ENCODE results near the gene AP3B1.

Gene AP3B1

GRCh38 chr5:78294248-78295034 lies at the start of gene AP3B1:
Gene AP3B1, minus strand, starts transcription at chr5:78294698. Its CDS starts 119 bp downstream, at chr5:78294579.
- TF ChIP-seq CTCF (IDR thresholded peaks at IDR 0.05; ENCODE audit: low read depth, low read length, missing control alignments): no peak
- in situ Hi-C loops (cut with HindIII; ENCODE audit: low sequenced_read_pairs): no loop called here
- H3K4me3 ChIP-seq (ENCODE audit: low read depth, low read length): peak within 1 kb of the TSS; percentile 99
- DNase-seq (ENCODE audit: low read depth): peak; percentile 98

GRCh38 chr5:78341440-78341839 lies 46.9 kb upstream of the AP3B1 start:
- H3K4me3 ChIP-seq (ENCODE audit: low read depth, low read length): no peak overlapping the region
- no peak for DNase-seq (ENCODE audit: low read depth)
- TF ChIP-seq CTCF (IDR thresholded peaks at IDR 0.05; ENCODE audit: low read depth, low read length, missing control alignments): no peak
- in situ Hi-C loops (cut with HindIII; ENCODE audit: low sequenced_read_pairs): no loop called here

GRCh38 chr5:78339617-78340436 lies 45.3 kb upstream of the AP3B1 start:
- H3K4me3 ChIP-seq (ENCODE audit: low read depth, low read length): no peak overlapping the region
- TF ChIP-seq CTCF (IDR thresholded peaks at IDR 0.05; ENCODE audit: low read depth, low read length, missing control alignments): no peak
- no peak for DNase-seq (ENCODE audit: low read depth)
- in situ Hi-C loops (cut with HindIII; ENCODE audit: low sequenced_read_pairs): no loop called here

- in situ Hi-C loops (cut with HindIII; ENCODE audit: low sequenced_read_pairs): no loop called here
- H3K4me3 ChIP-seq (ENCODE audit: low read depth, low read length): no peak overlapping the region
- DNase-seq (ENCODE audit: low read depth): no peak
- no peak for TF ChIP-seq CTCF (IDR thresholded peaks at IDR 0.05; ENCODE audit: low read depth, low read length, missing control alignments)
Measured at GRCh38 chr5:78336698-78337097, 42.2 kb upstream of the AP3B1 start.

- in situ Hi-C loops (cut with HindIII; ENCODE audit: low sequenced_read_pairs): no loop called here
- DNase-seq (ENCODE audit: low read depth): no peak
- TF ChIP-seq CTCF (IDR thresholded peaks at IDR 0.05; ENCODE audit: low read depth, low read length, missing control alignments): no peak
- no peak overlapping the region for H3K4me3 ChIP-seq (ENCODE audit: low read depth, low read length)
Measured at GRCh38 chr5:78335976-78336375, 41.5 kb upstream of the AP3B1 start.

- in situ Hi-C loops (cut with HindIII; ENCODE audit: low sequenced_read_pairs): no loop called here
Measured at GRCh38 chr5:78334811-78335210, 40.3 kb upstream of the AP3B1 start.

More at GRCh38 chr5:78334811-78335210, 40.3 kb upstream of the AP3B1 start:
- no peak for DNase-seq (ENCODE audit: low read depth)
- no peak overlapping the region for H3K4me3 ChIP-seq (ENCODE audit: low read depth, low read length)
- TF ChIP-seq CTCF (IDR thresholded peaks at IDR 0.05; ENCODE audit: low read depth, low read length, missing control alignments): no peak
